NK-92 (cell line): ENCODE results near the gene DDRGK1.

Source experiments
- DNase-seq: peaks from one replicate; lab custom pipeline; 2025; ENCODE audit not compliant: unreplicated experiment; lab: John Stamatoyannopoulos, UW

DDRGK1 gene

GRCh38 chr20:3235666-3236324 is 31.3 kb upstream of the DDRGK1 start:
- DNase-seq = no peak

- no peak for DNase-seq
These were observed 29.6 kb upstream of the DDRGK1 start for GRCh38 chr20:3233991-3234498.

- no peak for DNase-seq
These were observed 28.9 kb upstream of the DDRGK1 start for GRCh38 chr20:3233131-3233990.

GRCh38 chr20:3231889-3232588 is 27.6 kb upstream of the DDRGK1 start:
- no peak for DNase-seq

GRCh38 chr20:3231116-3231515 is 26.6 kb upstream of the DDRGK1 start:
- DNase-seq = no peak

GRCh38 chr20:3229798-3230197 is 25.3 kb upstream of the DDRGK1 start:
- DNase-seq = no peak

- DNase-seq = no peak
These were observed 24.7 kb upstream of the DDRGK1 start for GRCh38 chr20:3229158-3229557.

- DNase-seq = no peak
These were observed 24.2 kb upstream of the DDRGK1 start for GRCh38 chr20:3228750-3229032.

- no peak for DNase-seq
These were observed 23.7 kb upstream of the DDRGK1 start for GRCh38 chr20:3227936-3228749.

GRCh38 chr20:3227506-3227905 is 23.0 kb upstream of the DDRGK1 start:
- no peak for DNase-seq

- no peak for DNase-seq
These were observed 22.4 kb upstream of the DDRGK1 start for GRCh38 chr20:3226864-3227263.

GRCh38 chr20:3226093-3226492 is 21.6 kb upstream of the DDRGK1 start:
- DNase-seq = no peak

GRCh38 chr20:3224681-3225421 is 20.4 kb upstream of the DDRGK1 start:
- DNase-seq = no peak

GRCh38 chr20:3223994-3224680 is 19.7 kb upstream of the DDRGK1 start:
- no peak for DNase-seq

GRCh38 chr20:3223651-3223993 is 19.1 kb upstream of the DDRGK1 start:
- no peak for DNase-seq

GRCh38 chr20:3222635-3223600 is 18.4 kb upstream of the DDRGK1 start:
- DNase-seq = no peak

GRCh38 chr20:3221398-3222226 is 17.1 kb upstream of the DDRGK1 start:
- DNase-seq = no peak
